ENCODE data around the gene SLC1A4.

Gene SLC1A4

DNA sequence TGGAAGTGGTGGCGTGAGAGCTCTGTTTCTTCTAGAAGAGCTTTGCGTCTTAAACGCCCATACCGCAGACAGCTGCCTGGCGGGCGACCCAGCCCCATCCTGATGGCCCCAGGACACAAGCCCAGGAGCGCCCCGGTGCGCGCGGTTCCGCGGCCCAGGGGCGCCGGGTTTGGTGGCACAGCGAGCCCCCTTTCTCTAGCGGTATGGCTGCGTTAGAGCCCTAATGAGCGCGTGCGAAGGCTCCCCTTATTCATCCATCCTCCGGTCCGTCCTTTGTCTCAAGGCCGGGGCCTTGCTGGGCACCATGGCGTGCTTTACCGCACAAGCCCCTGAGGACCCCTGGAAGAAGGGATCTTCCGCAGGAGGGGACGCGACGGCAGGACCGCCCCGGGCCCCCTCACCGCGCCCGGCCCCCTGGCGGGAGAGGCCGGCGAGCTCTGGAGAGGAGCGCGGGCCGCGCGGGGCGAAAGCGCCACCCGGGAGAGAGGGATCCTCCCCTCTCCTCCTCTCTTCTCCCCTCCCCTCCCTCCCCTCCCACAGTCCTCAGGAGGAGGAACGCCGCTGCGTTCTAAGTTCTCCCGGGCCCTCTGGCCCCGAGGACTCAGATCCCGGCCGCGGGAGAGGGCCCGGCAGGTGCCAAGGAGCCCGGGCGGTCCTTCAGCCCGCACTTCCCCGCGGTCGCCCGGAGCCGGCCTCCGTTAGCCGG is 626 bp upstream of the SLC1A4 start (continued):
- TF ChIP-seq, protein P1, sequence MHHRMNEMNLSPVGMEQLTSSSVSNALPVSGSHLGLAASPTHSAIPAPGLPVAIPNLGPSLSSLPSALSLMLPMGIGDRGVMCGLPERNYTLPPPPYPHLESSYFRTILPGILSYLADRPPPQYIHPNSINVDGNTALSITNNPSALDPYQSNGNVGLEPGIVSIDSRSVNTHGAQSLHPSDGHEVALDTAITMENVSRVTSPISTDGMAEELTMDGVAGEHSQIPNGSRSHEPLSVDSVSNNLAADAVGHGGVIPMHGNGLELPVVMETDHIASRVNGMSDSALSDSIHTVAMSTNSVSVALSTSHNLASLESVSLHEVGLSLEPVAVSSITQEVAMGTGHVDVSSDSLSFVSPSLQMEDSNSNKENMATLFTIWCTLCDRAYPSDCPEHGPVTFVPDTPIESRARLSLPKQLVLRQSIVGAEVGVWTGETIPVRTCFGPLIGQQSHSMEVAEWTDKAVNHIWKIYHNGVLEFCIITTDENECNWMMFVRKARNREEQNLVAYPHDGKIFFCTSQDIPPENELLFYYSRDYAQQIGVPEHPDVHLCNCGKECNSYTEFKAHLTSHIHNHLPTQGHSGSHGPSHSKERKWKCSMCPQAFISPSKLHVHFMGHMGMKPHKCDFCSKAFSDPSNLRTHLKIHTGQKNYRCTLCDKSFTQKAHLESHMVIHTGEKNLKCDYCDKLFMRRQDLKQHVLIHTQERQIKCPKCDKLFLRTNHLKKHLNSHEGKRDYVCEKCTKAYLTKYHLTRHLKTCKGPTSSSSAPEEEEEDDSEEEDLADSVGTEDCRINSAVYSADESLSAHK (tag by site-specific recombination; IDR thresholded peaks at IDR 0.05): no peak
- peak; percentile 49; the same call in 1 of the 2 replicates for TF ChIP-seq ZEB2 (tag by site-specific recombination; IDR thresholded peaks at IDR 0.05)
- peak; percentile 52; the same call in 1 of the 2 replicates for TF ChIP-seq ZNF76 (tag by site-specific recombination; IDR thresholded peaks at IDR 0.05; ENCODE audit: borderline replicate concordance, low read depth)
- no peak; the same call in 1 of the 2 replicates for TF ChIP-seq ZBTB7A (tag by site-specific recombination; IDR thresholded peaks at IDR 0.05; ENCODE audit: low read depth)
- TF ChIP-seq ZNF600 (tag by site-specific recombination; IDR thresholded peaks at IDR 0.05): no peak
- TF ChIP-seq ZNF416 (tag by site-specific recombination; IDR thresholded peaks at IDR 0.05): no peak
- peak; percentile 21; the same call in 1 of the 2 replicates for TF ChIP-seq ZNF629 (tag by site-specific recombination; IDR thresholded peaks at IDR 0.05)
- no peak for TF ChIP-seq ZFP41 (tag by site-specific recombination; IDR thresholded peaks at IDR 0.05; ENCODE audit: borderline replicate concordance)
- no peak for TF ChIP-seq ZNF843 (tag by site-specific recombination; IDR thresholded peaks at IDR 0.05)
- TF ChIP-seq ZNF223 (tag by site-specific recombination; IDR thresholded peaks at IDR 0.05): no peak
- peak; percentile 75 for TF ChIP-seq ZBTB48 (tag by site-specific recombination; IDR thresholded peaks at IDR 0.05)
- no peak for TF ChIP-seq YY1 (tag by site-specific recombination; IDR thresholded peaks at IDR 0.05)
- TF ChIP-seq, protein P2, sequence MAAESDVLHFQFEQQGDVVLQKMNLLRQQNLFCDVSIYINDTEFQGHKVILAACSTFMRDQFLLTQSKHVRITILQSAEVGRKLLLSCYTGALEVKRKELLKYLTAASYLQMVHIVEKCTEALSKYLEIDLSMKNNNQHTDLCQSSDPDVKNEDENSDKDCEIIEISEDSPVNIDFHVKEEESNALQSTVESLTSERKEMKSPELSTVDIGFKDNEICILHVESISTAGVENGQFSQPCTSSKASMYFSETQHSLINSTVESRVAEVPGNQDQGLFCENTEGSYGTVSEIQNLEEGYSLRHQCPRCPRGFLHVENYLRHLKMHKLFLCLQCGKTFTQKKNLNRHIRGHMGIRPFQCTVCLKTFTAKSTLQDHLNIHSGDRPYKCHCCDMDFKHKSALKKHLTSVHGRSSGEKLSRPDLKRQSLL (tag by site-specific recombination; IDR thresholded peaks at IDR 0.05): no peak
- TF ChIP-seq ZNF792 (tag by site-specific recombination; IDR thresholded peaks at IDR 0.05): no peak
- no peak for TF ChIP-seq ZNF624 (tag by site-specific recombination; IDR thresholded peaks at IDR 0.05)
- TF ChIP-seq, protein P3, sequence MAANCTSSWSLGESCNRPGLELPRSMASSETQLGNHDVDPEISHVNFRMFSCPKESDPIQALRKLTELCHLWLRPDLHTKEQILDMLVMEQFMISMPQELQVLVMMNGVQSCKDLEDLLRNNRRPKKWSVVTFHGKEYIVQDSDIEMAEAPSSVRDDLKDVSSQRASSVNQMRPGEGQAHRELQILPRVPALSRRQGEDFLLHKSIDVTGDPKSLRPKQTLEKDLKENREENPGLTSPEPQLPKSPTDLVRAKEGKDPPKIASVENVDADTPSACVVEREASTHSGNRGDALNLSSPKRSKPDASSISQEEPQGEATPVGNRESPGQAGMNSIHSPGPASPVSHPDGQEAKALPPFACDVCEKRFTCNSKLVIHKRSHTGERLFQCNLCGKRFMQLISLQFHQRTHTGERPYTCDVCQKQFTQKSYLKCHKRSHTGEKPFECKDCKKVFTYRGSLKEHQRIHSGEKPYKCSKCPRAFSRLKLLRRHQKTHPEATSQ (tag by site-specific recombination; IDR thresholded peaks at IDR 0.05): no peak
- no peak for TF ChIP-seq ZNF132 (tag by site-specific recombination; IDR thresholded peaks at IDR 0.05; ENCODE audit: borderline replicate concordance)
- TF ChIP-seq, protein P4, sequence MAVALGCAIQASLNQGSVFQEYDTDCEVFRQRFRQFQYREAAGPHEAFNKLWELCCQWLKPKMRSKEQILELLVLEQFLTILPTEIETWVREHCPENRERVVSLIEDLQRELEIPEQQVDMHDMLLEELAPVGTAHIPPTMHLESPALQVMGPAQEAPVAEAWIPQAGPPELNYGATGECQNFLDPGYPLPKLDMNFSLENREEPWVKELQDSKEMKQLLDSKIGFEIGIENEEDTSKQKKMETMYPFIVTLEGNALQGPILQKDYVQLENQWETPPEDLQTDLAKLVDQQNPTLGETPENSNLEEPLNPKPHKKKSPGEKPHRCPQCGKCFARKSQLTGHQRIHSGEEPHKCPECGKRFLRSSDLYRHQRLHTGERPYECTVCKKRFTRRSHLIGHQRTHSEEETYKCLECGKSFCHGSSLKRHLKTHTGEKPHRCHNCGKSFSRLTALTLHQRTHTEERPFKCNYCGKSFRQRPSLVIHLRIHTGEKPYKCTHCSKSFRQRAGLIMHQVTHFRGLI (tag by site-specific recombination; IDR thresholded peaks at IDR 0.05): no peak
- TF ChIP-seq ZBTB17 (tag by site-specific recombination; IDR thresholded peaks at IDR 0.05): 0 out of 2 replicates have a peak, but pooled peaks have one; percentile 31
- TF ChIP-seq, protein P5, sequence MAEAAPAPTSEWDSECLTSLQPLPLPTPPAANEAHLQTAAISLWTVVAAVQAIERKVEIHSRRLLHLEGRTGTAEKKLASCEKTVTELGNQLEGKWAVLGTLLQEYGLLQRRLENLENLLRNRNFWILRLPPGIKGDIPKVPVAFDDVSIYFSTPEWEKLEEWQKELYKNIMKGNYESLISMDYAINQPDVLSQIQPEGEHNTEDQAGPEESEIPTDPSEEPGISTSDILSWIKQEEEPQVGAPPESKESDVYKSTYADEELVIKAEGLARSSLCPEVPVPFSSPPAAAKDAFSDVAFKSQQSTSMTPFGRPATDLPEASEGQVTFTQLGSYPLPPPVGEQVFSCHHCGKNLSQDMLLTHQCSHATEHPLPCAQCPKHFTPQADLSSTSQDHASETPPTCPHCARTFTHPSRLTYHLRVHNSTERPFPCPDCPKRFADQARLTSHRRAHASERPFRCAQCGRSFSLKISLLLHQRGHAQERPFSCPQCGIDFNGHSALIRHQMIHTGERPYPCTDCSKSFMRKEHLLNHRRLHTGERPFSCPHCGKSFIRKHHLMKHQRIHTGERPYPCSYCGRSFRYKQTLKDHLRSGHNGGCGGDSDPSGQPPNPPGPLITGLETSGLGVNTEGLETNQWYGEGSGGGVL (tag by site-specific recombination; IDR thresholded peaks at IDR 0.05): peak; percentile 97
- no peak for TF ChIP-seq ZNF19 (tag by site-specific recombination; IDR thresholded peaks at IDR 0.05; ENCODE audit: low read depth)
- TF ChIP-seq, protein P6, sequence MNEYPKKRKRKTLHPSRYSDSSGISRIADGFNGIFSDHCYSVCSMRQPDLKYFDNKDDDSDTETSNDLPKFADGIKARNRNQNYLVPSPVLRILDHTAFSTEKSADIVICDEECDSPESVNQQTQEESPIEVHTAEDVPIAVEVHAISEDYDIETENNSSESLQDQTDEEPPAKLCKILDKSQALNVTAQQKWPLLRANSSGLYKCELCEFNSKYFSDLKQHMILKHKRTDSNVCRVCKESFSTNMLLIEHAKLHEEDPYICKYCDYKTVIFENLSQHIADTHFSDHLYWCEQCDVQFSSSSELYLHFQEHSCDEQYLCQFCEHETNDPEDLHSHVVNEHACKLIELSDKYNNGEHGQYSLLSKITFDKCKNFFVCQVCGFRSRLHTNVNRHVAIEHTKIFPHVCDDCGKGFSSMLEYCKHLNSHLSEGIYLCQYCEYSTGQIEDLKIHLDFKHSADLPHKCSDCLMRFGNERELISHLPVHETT (tag by site-specific recombination; IDR thresholded peaks at IDR 0.05): no peak
- TF ChIP-seq ZNF677 (tag by site-specific recombination; IDR thresholded peaks at IDR 0.05): no peak
- TF ChIP-seq, protein P7, sequence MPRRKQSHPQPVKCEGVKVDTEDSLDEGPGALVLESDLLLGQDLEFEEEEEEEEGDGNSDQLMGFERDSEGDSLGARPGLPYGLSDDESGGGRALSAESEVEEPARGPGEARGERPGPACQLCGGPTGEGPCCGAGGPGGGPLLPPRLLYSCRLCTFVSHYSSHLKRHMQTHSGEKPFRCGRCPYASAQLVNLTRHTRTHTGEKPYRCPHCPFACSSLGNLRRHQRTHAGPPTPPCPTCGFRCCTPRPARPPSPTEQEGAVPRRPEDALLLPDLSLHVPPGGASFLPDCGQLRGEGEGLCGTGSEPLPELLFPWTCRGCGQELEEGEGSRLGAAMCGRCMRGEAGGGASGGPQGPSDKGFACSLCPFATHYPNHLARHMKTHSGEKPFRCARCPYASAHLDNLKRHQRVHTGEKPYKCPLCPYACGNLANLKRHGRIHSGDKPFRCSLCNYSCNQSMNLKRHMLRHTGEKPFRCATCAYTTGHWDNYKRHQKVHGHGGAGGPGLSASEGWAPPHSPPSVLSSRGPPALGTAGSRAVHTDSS (tag by site-specific recombination; IDR thresholded peaks at IDR 0.05): no peak
- TF ChIP-seq ZNF529 (tag by site-specific recombination; IDR thresholded peaks at IDR 0.05; ENCODE audit: insufficient replicate concordance): no peak
- TF ChIP-seq, protein P8, sequence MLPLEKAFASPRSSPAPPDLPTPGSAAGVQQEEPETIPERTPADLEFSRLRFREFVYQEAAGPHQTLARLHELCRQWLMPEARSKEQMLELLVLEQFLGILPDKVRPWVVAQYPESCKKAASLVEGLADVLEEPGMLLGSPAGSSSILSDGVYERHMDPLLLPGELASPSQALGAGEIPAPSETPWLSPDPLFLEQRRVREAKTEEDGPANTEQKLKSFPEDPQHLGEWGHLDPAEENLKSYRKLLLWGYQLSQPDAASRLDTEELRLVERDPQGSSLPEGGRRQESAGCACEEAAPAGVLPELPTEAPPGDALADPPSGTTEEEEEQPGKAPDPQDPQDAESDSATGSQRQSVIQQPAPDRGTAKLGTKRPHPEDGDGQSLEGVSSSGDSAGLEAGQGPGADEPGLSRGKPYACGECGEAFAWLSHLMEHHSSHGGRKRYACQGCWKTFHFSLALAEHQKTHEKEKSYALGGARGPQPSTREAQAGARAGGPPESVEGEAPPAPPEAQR (tag by site-specific recombination; IDR thresholded peaks at IDR 0.05): no peak

All from HEK293 (cell line).